ENCODE results near the gene LRRTM3.

The LRRTM3 gene

GRCh38 chr10:67036808-67037207, 111.0 kb downstream of the LRRTM3 start:
- no peak for DNase-seq

GRCh38 chr10:67043041-67043440, 117.2 kb downstream of the LRRTM3 start:
- no peak for DNase-seq

GRCh38 chr10:67045404-67045803, 119.6 kb downstream of the LRRTM3 start:
- no peak for DNase-seq

DNA sequence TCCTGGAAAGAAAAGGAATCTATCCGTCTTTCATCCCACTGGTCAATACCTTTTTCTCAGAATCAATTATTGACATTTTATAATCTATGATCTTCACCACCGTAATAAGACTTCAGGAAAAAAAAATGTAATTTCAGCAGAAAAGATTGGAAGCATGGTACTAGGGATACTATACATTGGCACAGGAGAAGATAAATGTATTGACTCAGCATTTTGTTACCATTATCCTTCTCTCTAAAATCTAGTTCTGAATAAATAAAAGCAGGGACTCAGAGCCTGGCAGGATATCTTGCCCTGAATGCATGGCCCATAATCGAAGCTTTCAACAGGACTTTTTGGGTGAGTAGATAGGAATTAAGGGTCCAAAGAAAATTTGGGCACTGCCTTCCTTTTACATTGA, 120.7 kb downstream of the LRRTM3 start:
- DNase-seq = no peak

- no peak for DNase-seq
Measured at GRCh38 chr10:67049988-67050387, 124.2 kb downstream of the LRRTM3 start.

- DNase-seq = no peak
Measured at GRCh38 chr10:67050415-67050814, 124.6 kb downstream of the LRRTM3 start.

GRCh38 chr10:67072654-67073053, 146.8 kb downstream of the LRRTM3 start:
- DNase-seq = no peak

- no peak for DNase-seq
Measured at GRCh38 chr10:67075491-67075971, 149.7 kb downstream of the LRRTM3 start.

- no peak for DNase-seq
Measured at GRCh38 chr10:67076144-67076543, 150.3 kb downstream of the LRRTM3 start.

DNA sequence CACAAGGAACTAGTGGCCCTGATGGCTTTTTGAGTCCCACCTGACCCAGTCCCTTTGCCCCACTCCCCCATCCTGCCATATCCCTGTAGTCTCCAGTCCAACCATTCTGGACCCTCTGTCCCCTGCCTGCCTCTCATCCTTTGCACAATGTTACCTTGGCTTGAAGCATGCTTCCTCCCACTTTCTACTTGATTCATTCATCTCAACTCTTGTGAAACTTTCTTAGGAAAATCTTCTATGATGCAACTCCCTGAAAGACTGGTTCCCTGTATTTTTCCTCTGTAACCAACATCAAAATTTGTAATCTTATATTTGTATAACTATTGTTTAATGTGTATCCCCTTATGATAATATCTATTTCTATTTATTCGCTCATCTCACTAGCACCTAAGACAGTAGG, 151.5 kb downstream of the LRRTM3 start:
- DNase-seq = no peak

DNA sequence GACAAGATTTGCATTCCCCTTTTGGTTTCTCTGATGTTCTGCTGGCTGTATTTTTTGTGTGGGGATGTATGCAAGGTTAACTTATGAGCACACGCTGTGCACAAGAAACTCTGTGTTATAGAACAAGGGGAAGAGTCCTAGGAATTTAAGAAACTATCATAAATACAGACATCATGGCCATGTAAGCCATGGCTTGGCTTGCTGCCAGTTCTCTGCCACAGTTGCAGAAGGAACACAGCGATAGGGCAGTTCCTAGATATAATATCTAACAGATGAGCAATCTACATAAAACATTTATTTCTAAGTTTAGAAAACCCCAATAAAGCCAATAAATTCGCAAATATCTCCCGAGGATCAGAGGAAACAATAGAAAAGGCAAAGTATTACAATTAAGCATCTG, 153.3 kb downstream of the LRRTM3 start:
- no peak for DNase-seq

DNA sequence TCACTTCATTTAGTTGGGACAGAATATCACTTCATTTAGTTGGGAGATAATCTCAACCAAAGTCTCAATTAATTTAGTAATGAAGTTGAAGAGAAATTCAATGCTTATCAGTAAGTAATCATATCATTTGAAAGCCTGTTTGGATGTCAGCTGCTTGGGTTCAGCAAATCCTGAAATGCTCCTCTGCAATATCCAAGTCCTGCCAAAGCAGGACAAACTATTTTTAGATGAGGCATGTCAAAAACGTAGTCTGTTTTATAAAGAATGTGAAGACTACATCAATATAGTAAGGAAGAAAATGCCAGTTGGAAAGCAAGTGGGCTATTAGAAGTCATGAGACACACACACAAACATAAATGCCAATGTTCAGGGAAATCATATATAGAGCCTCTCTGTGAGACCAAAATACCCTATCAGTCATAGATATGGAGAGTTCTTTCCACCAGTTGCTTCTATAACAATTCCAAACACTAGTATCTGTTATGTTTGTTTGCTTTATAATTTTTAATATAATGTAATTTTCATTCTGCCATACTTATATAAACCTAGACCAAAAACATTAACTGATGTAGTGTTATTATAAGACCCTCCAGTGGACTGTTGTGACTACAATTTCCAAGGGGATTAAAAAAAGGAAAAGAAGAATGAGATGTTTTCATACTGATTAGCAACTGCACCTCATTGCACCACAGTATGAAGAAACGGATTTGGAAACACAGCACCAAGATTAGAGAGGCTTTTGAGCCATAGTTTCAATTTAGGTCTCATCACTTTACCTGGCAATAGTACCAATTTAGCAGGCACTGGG, 160.7 kb downstream of the LRRTM3 start:
- DNase-seq = no peak

- DNase-seq = no peak
Measured at GRCh38 chr10:67087135-67087425, 161.2 kb downstream of the LRRTM3 start.

DNA sequence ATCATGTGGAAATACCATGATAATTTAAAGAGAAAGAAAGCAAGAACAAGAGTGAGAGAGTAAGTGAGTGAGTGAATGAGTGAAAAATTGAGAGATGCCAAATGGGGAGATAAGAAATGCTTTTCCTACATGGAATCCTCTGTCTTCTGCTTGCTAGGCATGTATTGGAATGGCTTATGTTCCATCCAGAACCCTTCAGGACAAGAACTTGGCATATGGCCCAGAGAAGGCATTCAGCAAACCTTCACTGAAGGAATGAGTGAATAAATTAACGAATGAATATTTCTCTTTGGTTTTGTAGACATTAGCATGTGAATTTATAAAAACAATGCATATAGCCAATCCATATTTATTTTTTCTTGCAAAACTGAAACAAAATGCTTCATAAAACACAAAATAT, 162.2 kb downstream of the LRRTM3 start:
- DNase-seq = no peak

DNA sequence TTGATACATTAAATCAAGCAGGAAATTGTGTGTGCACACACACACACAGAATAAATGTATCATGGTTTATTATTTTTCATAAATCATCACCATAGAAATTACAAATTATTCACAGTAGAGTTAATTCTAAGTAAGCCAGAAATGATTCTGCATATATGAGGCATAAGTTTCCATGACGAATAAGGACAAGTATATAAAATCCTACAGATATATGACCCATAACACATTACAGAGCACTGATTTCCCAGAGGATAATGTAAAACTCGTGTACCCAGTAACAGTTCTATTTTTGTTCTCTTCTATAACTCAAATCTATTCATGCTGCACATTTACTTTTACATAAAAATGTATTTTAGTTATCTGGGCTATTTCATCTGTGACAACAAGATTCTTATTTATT, 169.7 kb downstream of the LRRTM3 start:
- DNase-seq = no peak

DNA sequence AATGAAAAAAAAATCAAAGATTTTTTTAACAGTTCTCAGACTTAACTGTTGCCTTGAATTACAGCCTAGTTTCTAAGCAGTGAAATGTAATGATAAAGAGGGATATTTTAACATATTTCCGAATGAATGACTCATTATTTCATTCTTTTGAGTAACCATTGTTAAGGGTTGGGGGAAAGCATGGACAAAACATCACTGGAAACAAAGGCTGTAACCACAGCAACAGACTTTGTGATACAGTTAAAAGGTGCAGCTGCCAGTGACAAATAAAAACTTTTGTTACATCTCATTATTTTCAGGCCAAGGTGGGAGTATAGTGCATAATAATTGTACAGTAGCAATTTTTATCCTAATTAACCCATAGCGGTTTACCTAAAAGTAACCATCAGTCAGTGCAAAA, 172.6 kb downstream of the LRRTM3 start:
- peak in 1 of 2 experiments; percentile 53 for DNase-seq

- no peak for DNase-seq
Measured at GRCh38 chr10:67100951-67101350, 175.1 kb downstream of the LRRTM3 start.

- no peak for DNase-seq
Measured at GRCh38 chr10:67107670-67108069, 181.8 kb downstream of the LRRTM3 start.

- DNase-seq = peak in 1 of 2 experiments; percentile 62
Measured at GRCh38 chr10:67110286-67110685, 184.4 kb downstream of the LRRTM3 start.

DNA sequence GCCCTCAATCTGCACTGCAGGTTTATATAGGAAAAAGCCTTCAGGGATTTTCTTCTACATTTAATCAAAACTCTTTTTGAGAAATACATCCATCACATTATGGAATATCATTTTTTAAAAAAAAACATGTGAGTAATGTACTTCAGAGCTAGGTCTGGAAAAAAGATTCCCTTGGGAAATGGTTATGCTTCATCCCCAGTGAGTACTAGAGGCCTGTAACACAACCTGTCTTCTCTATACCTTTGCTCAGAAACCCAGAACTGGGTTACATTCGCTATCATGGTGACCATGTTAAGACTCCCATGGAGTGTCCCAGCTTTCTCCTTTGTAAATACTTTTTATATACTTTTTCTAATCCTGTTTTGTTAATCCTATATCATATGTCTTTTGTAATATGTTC, 186.9 kb downstream of the LRRTM3 start:
- DNase-seq = no peak

DNA sequence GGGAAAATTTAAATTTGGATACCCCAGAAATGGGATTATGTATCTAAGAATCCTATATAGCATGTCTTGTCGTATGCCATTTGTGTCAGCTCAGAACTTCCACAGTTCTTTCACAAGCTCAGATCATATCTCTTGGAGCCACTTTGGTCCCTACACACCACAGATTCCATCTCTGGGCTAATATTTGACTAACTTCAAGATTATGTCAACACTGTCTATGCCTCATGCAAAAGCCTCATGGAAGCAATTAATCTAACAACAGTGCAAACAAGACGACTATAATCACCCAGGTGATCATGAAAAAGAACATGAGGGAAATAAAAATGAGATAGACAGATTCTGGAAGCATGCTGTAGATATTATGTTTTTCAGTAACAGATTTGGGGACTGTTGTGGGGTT, 189.1 kb downstream of the LRRTM3 start:
- peak; percentile 9 to 76 for DNase-seq

DNA sequence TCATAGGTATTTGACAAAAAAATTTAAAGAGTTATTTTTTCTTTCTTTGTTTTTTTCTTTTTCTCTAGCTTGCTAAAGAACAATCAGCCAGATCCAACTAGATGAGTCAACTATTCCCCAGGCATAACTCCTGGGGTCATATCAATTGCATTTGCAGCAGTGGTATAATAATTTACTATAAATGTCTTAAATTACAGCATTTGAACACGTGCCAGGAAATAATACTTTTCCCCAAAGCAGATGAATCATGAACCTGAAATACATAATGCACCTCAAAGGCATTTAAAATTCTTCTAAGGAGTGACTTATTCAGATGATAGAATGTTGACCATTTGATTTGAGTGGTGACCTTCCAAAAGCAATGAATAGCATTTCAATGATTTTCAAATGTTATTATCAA, 190.1 kb downstream of the LRRTM3 start:
- peak in 1 of 2 experiments; percentile 30 for DNase-seq

- no peak for DNase-seq
Measured at GRCh38 chr10:67119651-67120050, 193.8 kb downstream of the LRRTM3 start.

- no peak for DNase-seq
Measured at GRCh38 chr10:67127441-67127840, 201.6 kb downstream of the LRRTM3 start.

GRCh38 chr10:67140641-67141040, 214.8 kb downstream of the LRRTM3 start:
- DNase-seq = no peak

All from NCI-H2081 (cell line).